HEK293 (cell line): ENCODE results near the gene DCLRE1C.

ENCODE experiments used
- CTCF ChIA-PET: fragments of 350-600 bp; formaldehyde crosslinking; extraction: SDS; loops from one replicate; lab custom pipeline; 2021; ENCODE audit warnings: antibody characterized with exemption; lab: Yijun Ruan, JAX
- POLR2A ChIA-PET: fragments of 300-600 bp; formaldehyde crosslinking; extraction: SDS; loops from one replicate; lab custom pipeline; 2020; ENCODE audit warnings: antibody characterized with exemption, inconsistent platforms; lab: Yijun Ruan, JAX
- H3K27ac ChIP-seq: fragments of 200-500 bp; sonication (Bioruptor generic); 2 replicates; pipeline ENCODE4 v1.5.1; 2014; ENCODE audit warnings: low read depth, low read length, control low read depth, inconsistent platforms; ENCODE audit errors: extremely low read depth
- H3K36me3 ChIP-seq, 2 experiments: fragments of 200-500 bp in 1 of 2; sonication (Bioruptor generic) in 1 of 2; 1 replicate in 1 of 2; 2 replicates in 1 of 2; pipeline ENCODE4 v1.5.1; 2014 to 2017; ENCODE audit warnings: inconsistent platforms in 2 of 2, low read length in 2 of 2; ENCODE audit not compliant: control insufficient read depth in 2 of 2, insufficient read depth in 1 of 2
- H3K4me1 ChIP-seq: fragments of 200-500 bp; sonication (Bioruptor generic); 2 replicates; pipeline ENCODE4 v1.5.1; 2014; ENCODE audit warnings: mild to moderate bottlenecking, low read length, inconsistent platforms; ENCODE audit not compliant: control insufficient read depth, insufficient read depth
- H3K4me3 ChIP-seq: 2 replicates; pipeline ENCODE4 v1.5.1; 2011; ENCODE audit warnings: low read depth, mild to moderate bottlenecking, control low read depth, low read length, moderate library complexity
- H3K9me3 ChIP-seq: fragments of 200-500 bp; sonication (Bioruptor generic); 2 replicates; pipeline ENCODE4 v1.5.1; 2014; ENCODE audit warnings: low read depth, low read length, inconsistent platforms; ENCODE audit not compliant: control insufficient read depth, insufficient read depth
- REPIN1 ChIP-seq: fragments of 450-650 bp; formaldehyde crosslinking; IDR thresholded peaks from 2 replicates; pipeline ENCODE4 v1.5.1; 2017; ENCODE audit warnings: missing biosample characterization, missing genetic modification characterization, low read depth
- SETDB1 ChIP-seq: IDR thresholded peaks from one replicate; pipeline ENCODE4 v1.6.1; 2017; ENCODE audit warnings: mild to moderate bottlenecking, low read length, moderate library complexity, mixed read lengths; ENCODE audit not compliant: insufficient read length
- TSHZ1 ChIP-seq: fragments of 450-650 bp; formaldehyde crosslinking; IDR thresholded peaks from 2 replicates; pipeline ENCODE4 v1.5.1; 2016; ENCODE audit warnings: missing biosample characterization, missing genetic modification characterization, borderline replicate concordance
- ZEB2 ChIP-seq: fragments of 450-650 bp; formaldehyde crosslinking; IDR thresholded peaks from 2 replicates; pipeline ENCODE4 v1.5.1; 2016; ENCODE audit warnings: missing biosample characterization, missing genetic modification characterization
- ZFP69B ChIP-seq: fragments of 450-650 bp; formaldehyde crosslinking; IDR thresholded peaks from 2 replicates; pipeline ENCODE4 v1.5.1; 2016; ENCODE audit warnings: missing biosample characterization, missing genetic modification characterization
- ZNF214 ChIP-seq: fragments of 450-650 bp; formaldehyde crosslinking; IDR thresholded peaks from 2 replicates; pipeline ENCODE4 v1.5.1; 2017; ENCODE audit warnings: missing biosample characterization, mild to moderate bottlenecking, missing genetic modification characterization, borderline replicate concordance
- ZNF24 ChIP-seq: fragments of 450-650 bp; formaldehyde crosslinking; IDR thresholded peaks from 2 replicates; pipeline ENCODE4 v1.5.1; 2016; ENCODE audit warnings: missing biosample characterization, missing genetic modification characterization
- ZNF248 ChIP-seq: fragments of 450-650 bp; formaldehyde crosslinking; IDR thresholded peaks from 2 replicates; pipeline ENCODE4 v1.5.1; 2017; ENCODE audit warnings: missing biosample characterization, missing genetic modification characterization
- ZNF362 ChIP-seq: fragments of 450-650 bp; formaldehyde crosslinking; IDR thresholded peaks from 2 replicates; pipeline ENCODE4 v1.5.1; 2016; ENCODE audit warnings: missing biosample characterization, missing genetic modification characterization
- ZNF449 ChIP-seq: fragments of 450-650 bp; formaldehyde crosslinking; IDR thresholded peaks from 2 replicates; pipeline ENCODE4 v1.5.1; 2017; ENCODE audit warnings: missing biosample characterization, mild to moderate bottlenecking, missing genetic modification characterization, moderate library complexity
- ZNF514 ChIP-seq: fragments of 450-650 bp; formaldehyde crosslinking; IDR thresholded peaks from 2 replicates; pipeline ENCODE4 v1.5.1; 2016; ENCODE audit warnings: missing biosample characterization, missing genetic modification characterization
- ZNF548 ChIP-seq: fragments of 450-650 bp; formaldehyde crosslinking; IDR thresholded peaks from 2 replicates; pipeline ENCODE4 v1.5.1; 2016; ENCODE audit warnings: missing biosample characterization, missing genetic modification characterization
- ZNF561 ChIP-seq: fragments of 450-650 bp; IDR thresholded peaks from 2 replicates; pipeline ENCODE4 v1.5.1; 2018; ENCODE audit warnings: missing biosample characterization, missing genetic modification characterization, borderline replicate concordance
- ZNF580 ChIP-seq: fragments of 450-650 bp; formaldehyde crosslinking; IDR thresholded peaks from 2 replicates; pipeline ENCODE4 v1.5.1; 2016; ENCODE audit warnings: missing biosample characterization, missing genetic modification characterization
- ZNF654 ChIP-seq: fragments of 450-650 bp; formaldehyde crosslinking; IDR thresholded peaks from 2 replicates; pipeline ENCODE4 v1.5.1; 2016; ENCODE audit warnings: low read depth, missing biosample characterization, missing genetic modification characterization
- ZNF785 ChIP-seq: fragments of 450-650 bp; formaldehyde crosslinking; IDR thresholded peaks from 2 replicates; pipeline ENCODE4 v1.5.1; 2016; ENCODE audit warnings: missing biosample characterization, missing genetic modification characterization
- ZSCAN30 ChIP-seq: fragments of 450-650 bp; IDR thresholded peaks from 2 replicates; pipeline ENCODE4 v1.5.1; 2018; ENCODE audit warnings: missing biosample characterization, mild to moderate bottlenecking, missing genetic modification characterization, moderate library complexity
- ZSCAN5A ChIP-seq: fragments of 450-650 bp; formaldehyde crosslinking; IDR thresholded peaks from 2 replicates; pipeline ENCODE4 v1.5.1; 2016; ENCODE audit warnings: missing biosample characterization, missing genetic modification characterization
- TF ChIP-seq, protein P1 (sequence below): fragments of 450-650 bp; formaldehyde crosslinking; IDR thresholded peaks from 2 replicates; pipeline ENCODE4 v1.5.1; 2017; ENCODE audit warnings: missing biosample characterization, missing genetic modification characterization
- TF ChIP-seq, protein P2 (sequence below): fragments of 450-650 bp; formaldehyde crosslinking; IDR thresholded peaks from 2 replicates; pipeline ENCODE4 v1.5.1; 2016; ENCODE audit warnings: missing biosample characterization, missing genetic modification characterization
- TF ChIP-seq, protein P3 (sequence below): fragments of 450-650 bp; formaldehyde crosslinking; IDR thresholded peaks from 2 replicates; pipeline ENCODE4 v1.5.1; 2016; ENCODE audit warnings: missing biosample characterization, missing genetic modification characterization

DCLRE1C gene

GRCh38 chr10:14916600-14916999 is 37.3 kb downstream of the DCLRE1C start:
- ChIA-PET CTCF (no interaction called here), POLR2A (no interaction called here)
- peaks cover 32 to 87% of the 10 kb centered on the region in 2 experiments for H3K36me3 ChIP-seq
- no peaks in the 10 kb centered on the region for H3K9me3 ChIP-seq
- TF ChIP-seq ZNF248 (tag by site-specific recombination), result peak; percentile 91
- TF ChIP-seq TSHZ1, result no peak
- peak; percentile 42 for TF ChIP-seq SETDB1
- no peak overlapping the region for H3K27ac ChIP-seq
- no peak overlapping the region for H3K4me3 ChIP-seq
- no peaks in the 10 kb centered on the region for H3K4me1 ChIP-seq

DNA sequence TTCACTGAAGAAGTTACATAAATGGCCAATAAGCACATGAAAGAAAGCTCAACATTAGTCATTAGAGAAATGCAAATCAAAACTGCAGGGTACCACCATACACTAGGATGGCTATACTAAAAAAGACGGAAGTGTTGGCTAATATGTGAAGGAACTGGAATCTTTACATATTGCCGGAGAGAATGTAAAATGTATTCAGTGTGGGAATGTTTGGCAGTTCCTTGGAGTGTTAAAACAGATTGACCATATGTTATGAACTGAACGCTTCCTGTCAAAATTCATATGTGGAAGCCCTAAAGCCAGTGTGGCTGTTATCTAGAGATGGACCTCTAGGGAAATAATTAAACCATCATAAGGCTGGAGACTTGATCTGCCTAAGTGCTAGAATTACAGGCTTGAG is 42.1 kb downstream of the DCLRE1C start:
- Histone ChIP-seq H3K36me3 (peaks cover 61 to 89% of the 10 kb centered on the region in 2 experiments), H3K4me3 (no peak overlapping the region), H3K4me1 (no peaks in the 10 kb centered on the region), H3K9me3 (no peaks in the 10 kb centered on the region), H3K27ac (no peak overlapping the region)
- CTCF ChIA-PET, result interaction anchor here (0.8 to 1.0 kb wide), 2 partner anchors 60 to 84 kb away, joined by 3 read pairs; no protein-coding TSS in a partner anchor
- POLR2A ChIA-PET, result no interaction called here
- TF ChIP-seq SETDB1 (no peak), ZNF548 (tag by site-specific recombination) (no peak), ZNF785 (tag by site-specific recombination) (no peak), ZEB2 (no peak), ZSCAN30 (tag by site-specific recombination) (no peak), ZNF580 (tag by site-specific recombination) (no peak), ZNF514 (no peak), ZNF561 (tag by site-specific recombination) (no peak), ZNF362 (no peak), ZNF654 (no peak), ZNF449 (no peak), REPIN1 (tag by site-specific recombination) (no peak), ZFP69B (tag by site-specific recombination) (no peak), ZNF214 (no peak), ZSCAN5A (tag by site-specific recombination) (no peak), ZNF24 (no peak)
- TF ChIP-seq, protein P1, sequence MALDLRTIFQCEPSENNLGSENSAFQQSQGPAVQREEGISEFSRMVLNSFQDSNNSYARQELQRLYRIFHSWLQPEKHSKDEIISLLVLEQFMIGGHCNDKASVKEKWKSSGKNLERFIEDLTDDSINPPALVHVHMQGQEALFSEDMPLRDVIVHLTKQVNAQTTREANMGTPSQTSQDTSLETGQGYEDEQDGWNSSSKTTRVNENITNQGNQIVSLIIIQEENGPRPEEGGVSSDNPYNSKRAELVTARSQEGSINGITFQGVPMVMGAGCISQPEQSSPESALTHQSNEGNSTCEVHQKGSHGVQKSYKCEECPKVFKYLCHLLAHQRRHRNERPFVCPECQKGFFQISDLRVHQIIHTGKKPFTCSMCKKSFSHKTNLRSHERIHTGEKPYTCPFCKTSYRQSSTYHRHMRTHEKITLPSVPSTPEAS, result no peak
- TF ChIP-seq, protein P2, sequence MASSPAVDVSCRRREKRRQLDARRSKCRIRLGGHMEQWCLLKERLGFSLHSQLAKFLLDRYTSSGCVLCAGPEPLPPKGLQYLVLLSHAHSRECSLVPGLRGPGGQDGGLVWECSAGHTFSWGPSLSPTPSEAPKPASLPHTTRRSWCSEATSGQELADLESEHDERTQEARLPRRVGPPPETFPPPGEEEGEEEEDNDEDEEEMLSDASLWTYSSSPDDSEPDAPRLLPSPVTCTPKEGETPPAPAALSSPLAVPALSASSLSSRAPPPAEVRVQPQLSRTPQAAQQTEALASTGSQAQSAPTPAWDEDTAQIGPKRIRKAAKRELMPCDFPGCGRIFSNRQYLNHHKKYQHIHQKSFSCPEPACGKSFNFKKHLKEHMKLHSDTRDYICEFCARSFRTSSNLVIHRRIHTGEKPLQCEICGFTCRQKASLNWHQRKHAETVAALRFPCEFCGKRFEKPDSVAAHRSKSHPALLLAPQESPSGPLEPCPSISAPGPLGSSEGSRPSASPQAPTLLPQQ (tag by site-specific recombination), result no peak
- TF ChIP-seq, protein P3, sequence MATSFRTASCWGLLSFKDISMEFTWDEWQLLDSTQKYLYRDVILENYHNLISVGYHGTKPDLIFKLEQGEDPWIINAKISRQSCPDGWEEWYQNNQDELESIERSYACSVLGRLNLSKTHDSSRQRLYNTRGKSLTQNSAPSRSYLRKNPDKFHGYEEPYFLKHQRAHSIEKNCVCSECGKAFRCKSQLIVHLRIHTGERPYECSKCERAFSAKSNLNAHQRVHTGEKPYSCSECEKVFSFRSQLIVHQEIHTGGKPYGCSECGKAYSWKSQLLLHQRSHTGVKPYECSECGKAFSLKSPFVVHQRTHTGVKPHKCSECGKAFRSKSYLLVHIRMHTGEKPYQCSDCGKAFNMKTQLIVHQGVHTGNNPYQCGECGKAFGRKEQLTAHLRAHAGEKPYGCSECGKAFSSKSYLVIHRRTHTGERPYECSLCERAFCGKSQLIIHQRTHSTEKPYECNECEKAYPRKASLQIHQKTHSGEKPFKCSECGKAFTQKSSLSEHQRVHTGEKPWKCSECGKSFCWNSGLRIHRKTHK (tag by site-specific recombination), result no peak
